Measurements from ENCODE around the gene AGO1.

AGO1 gene

GRCh38 chr1:35931446-35932157 lies 48.6 kb downstream of the AGO1 start:
- DNase-seq (ENCODE audit: low spot score) (no peak), ATAC-seq (ENCODE audit: low read depth) (peak; percentile 47)
- Histone ChIP-seq H3K4me1 (ENCODE audit: insufficient read depth, poor library complexity, severe bottlenecking) (peaks cover 13% of the 10 kb centered on the region), H3K36me3 (ENCODE audit: low read depth) (no peaks in the 10 kb centered on the region), H3K9me3 (ENCODE audit: severe bottlenecking) (no peaks in the 10 kb centered on the region), H3K27ac (ENCODE audit: poor library complexity, severe bottlenecking) (peak overlapping the region; percentile 81), H3K4me3 (ENCODE audit: severe bottlenecking) (peak overlapping the region; percentile 90), H3K27me3 (ENCODE audit: insufficient read depth, poor library complexity, severe bottlenecking) (no peaks in the 10 kb centered on the region)
- no peak for TF ChIP-seq CTCF (IDR thresholded peaks at IDR 0.05; ENCODE audit: poor library complexity, severe bottlenecking)

GRCh38 chr1:35932158-35932636 lies 49.2 kb downstream of the AGO1 start:
- no peak for TF ChIP-seq CTCF (IDR thresholded peaks at IDR 0.05; ENCODE audit: poor library complexity, severe bottlenecking)
- ATAC-seq (ENCODE audit: low read depth) = no peak
- peak overlapping the region; percentile 81 for H3K27ac ChIP-seq (ENCODE audit: poor library complexity, severe bottlenecking)

GRCh38 chr1:35932941-35933340 lies 49.9 kb downstream of the AGO1 start:
- no peaks in the 10 kb centered on the region for H3K9me3 ChIP-seq (ENCODE audit: severe bottlenecking)
- H3K36me3 ChIP-seq (ENCODE audit: low read depth) = no peaks in the 10 kb centered on the region
- H3K4me3 ChIP-seq (ENCODE audit: severe bottlenecking) = peak overlapping the region; percentile 90
- H3K4me1 ChIP-seq (ENCODE audit: insufficient read depth, poor library complexity, severe bottlenecking) = peaks cover 13% of the 10 kb centered on the region
- DNase-seq (ENCODE audit: low spot score) (no peak), ATAC-seq (ENCODE audit: low read depth) (no peak)
- no peak for TF ChIP-seq CTCF (IDR thresholded peaks at IDR 0.05; ENCODE audit: poor library complexity, severe bottlenecking)
- no peaks in the 10 kb centered on the region for H3K27me3 ChIP-seq (ENCODE audit: insufficient read depth, poor library complexity, severe bottlenecking)
- no peak overlapping the region for H3K27ac ChIP-seq (ENCODE audit: poor library complexity, severe bottlenecking)

More at GRCh38 chr1:35932158-35932636, 49.2 kb downstream of the AGO1 start:
- H3K4me1 ChIP-seq (ENCODE audit: insufficient read depth, poor library complexity, severe bottlenecking) = peaks cover 13% of the 10 kb centered on the region
- no peaks in the 10 kb centered on the region for H3K9me3 ChIP-seq (ENCODE audit: severe bottlenecking)
- H3K27me3 ChIP-seq (ENCODE audit: insufficient read depth, poor library complexity, severe bottlenecking) = no peaks in the 10 kb centered on the region
- no peak for DNase-seq (ENCODE audit: low spot score)
- H3K4me3 ChIP-seq (ENCODE audit: severe bottlenecking) = peak overlapping the region; percentile 90
- H3K36me3 ChIP-seq (ENCODE audit: low read depth) = no peaks in the 10 kb centered on the region

- ATAC-seq (ENCODE audit: low read depth) (no peak), DNase-seq (ENCODE audit: low spot score) (no peak)
- no peak for TF ChIP-seq CTCF (IDR thresholded peaks at IDR 0.05; ENCODE audit: poor library complexity, severe bottlenecking)
- Histone ChIP-seq H3K4me3 (ENCODE audit: severe bottlenecking) (no peak overlapping the region), H3K4me1 (ENCODE audit: insufficient read depth, poor library complexity, severe bottlenecking) (peaks cover 13% of the 10 kb centered on the region), H3K9me3 (ENCODE audit: severe bottlenecking) (no peaks in the 10 kb centered on the region), H3K27ac (ENCODE audit: poor library complexity, severe bottlenecking) (no peak overlapping the region), H3K27me3 (ENCODE audit: insufficient read depth, poor library complexity, severe bottlenecking) (no peaks in the 10 kb centered on the region), H3K36me3 (ENCODE audit: low read depth) (peaks cover 7% of the 10 kb centered on the region)
Observed at GRCh38 chr1:35935442-35936388, 52.7 kb downstream of the AGO1 start.
